ENCODE data around the gene OGFOD1. TPM values are rescaled to one million over a fixed set of nuclear protein-coding genes. Genes with fewer than 3 reads are reported as not detected.

OGFOD1 gene
- total RNA-seq, 1 experiment from 2014 or later, result 51.6 TPM

DNA sequence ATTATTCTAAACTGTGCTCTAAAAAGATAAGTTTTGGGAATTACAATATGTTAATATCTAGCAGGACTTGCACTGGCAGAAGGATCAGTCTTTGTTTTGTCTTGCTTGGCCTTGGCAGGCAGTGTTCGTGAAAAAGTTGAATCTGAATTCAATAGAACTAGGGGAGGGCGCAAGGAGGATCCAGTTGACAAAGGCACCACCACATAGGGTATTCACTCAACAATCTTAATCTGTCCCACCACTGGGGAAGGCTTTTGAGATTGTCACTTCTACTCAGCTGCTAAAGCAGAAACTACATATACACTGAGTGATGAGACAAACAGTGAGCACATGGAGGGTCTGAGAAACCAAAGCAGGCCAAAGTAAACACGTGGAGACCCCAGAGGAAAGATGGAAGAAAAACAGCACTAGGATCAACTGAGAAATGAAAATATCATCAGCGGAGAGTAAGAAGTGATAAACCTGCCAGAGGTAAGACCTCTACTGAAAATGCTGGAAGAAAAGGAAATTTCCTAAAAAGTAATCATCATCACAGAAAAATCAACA, 28.4 kb upstream of the OGFOD1 start:
- ATAC-seq, result no peak
- H3K4me3 ChIP-seq (replicated peaks in 1 of 2; ENCODE audit: low read depth in 1 of 2, low read length in 2 of 2), result no peak overlapping the region
- peaks cover 18 to 61% of the 10 kb centered on the region in 2 experiments for H3K4me1 ChIP-seq (ENCODE audit: control insufficient read depth in 1 of 2, insufficient read depth in 2 of 2, low read length in 2 of 2)
- RAD21 ChIA-PET (ENCODE audit: low non-redundant PET in 1 of 2, low total read pairs in 2 of 2, uncharacterized antibody in 2 of 2, unreplicated experiment in 2 of 2), result no interaction called here
- no peak for DNase-seq (ENCODE audit: low read depth, low spot score)
- H3K27me3 ChIP-seq (ENCODE audit: insufficient read depth, low read length), result no peaks in the 10 kb centered on the region
- H3K27ac ChIP-seq (ENCODE audit: low read depth, low read length), result no peak overlapping the region
- no peak overlapping the region for H3K9ac ChIP-seq (ENCODE audit: low read length)
- H3K79me2 ChIP-seq (ENCODE audit: insufficient read depth, low read length), result peaks cover 58% of the 10 kb centered on the region
- CTCF ChIA-PET, result no interaction called here
- H4K20me1 ChIP-seq (ENCODE audit: insufficient read depth), result no peaks in the 10 kb centered on the region; the same call in 1 of the 2 replicates
- H3K36me3 ChIP-seq (ENCODE audit: control insufficient read depth in 1 of 2, insufficient read depth in 2 of 2, low read length in 2 of 2), result no peaks in the 10 kb centered on the region
- POLR2A ChIA-PET, result no interaction called here
- BruUV-seq (replicated peaks), result no TSS peak
- H3K9me2 ChIP-seq (ENCODE audit: insufficient read depth), result no peaks in the 10 kb centered on the region
- no peak overlapping the region for H2AFZ ChIP-seq (ENCODE audit: low read depth, low read length, poor library complexity, severe bottlenecking)
- TF ChIP-seq ZNF274 (IDR thresholded peaks at IDR 0.05; ENCODE audit: low read depth, low read length) (no peak), YY1 (IDR thresholded peaks at IDR 0.05; ENCODE audit: extremely low read depth, insufficient replicate concordance, low read depth, low read length) (no peak), EGR1 (IDR thresholded peaks at IDR 0.05; ENCODE audit: low read depth) (no peak), SP1 (IDR thresholded peaks at IDR 0.05; ENCODE audit: low read depth) (no peak), JUND (IDR thresholded peaks at IDR 0.05) (no peak), CEBPB (IDR thresholded peaks at IDR 0.05; ENCODE audit: low read depth) (no peak), ZFX (IDR thresholded peaks at IDR 0.05) (no peak)
- TF ChIP-seq, protein P1, sequence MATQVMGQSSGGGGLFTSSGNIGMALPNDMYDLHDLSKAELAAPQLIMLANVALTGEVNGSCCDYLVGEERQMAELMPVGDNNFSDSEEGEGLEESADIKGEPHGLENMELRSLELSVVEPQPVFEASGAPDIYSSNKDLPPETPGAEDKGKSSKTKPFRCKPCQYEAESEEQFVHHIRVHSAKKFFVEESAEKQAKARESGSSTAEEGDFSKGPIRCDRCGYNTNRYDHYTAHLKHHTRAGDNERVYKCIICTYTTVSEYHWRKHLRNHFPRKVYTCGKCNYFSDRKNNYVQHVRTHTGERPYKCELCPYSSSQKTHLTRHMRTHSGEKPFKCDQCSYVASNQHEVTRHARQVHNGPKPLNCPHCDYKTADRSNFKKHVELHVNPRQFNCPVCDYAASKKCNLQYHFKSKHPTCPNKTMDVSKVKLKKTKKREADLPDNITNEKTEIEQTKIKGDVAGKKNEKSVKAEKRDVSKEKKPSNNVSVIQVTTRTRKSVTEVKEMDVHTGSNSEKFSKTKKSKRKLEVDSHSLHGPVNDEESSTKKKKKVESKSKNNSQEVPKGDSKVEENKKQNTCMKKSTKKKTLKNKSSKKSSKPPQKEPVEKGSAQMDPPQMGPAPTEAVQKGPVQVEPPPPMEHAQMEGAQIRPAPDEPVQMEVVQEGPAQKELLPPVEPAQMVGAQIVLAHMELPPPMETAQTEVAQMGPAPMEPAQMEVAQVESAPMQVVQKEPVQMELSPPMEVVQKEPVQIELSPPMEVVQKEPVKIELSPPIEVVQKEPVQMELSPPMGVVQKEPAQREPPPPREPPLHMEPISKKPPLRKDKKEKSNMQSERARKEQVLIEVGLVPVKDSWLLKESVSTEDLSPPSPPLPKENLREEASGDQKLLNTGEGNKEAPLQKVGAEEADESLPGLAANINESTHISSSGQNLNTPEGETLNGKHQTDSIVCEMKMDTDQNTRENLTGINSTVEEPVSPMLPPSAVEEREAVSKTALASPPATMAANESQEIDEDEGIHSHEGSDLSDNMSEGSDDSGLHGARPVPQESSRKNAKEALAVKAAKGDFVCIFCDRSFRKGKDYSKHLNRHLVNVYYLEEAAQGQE (IDR thresholded peaks at IDR 0.05; ENCODE audit: low read depth), result no peak
- TF ChIP-seq, protein P2, sequence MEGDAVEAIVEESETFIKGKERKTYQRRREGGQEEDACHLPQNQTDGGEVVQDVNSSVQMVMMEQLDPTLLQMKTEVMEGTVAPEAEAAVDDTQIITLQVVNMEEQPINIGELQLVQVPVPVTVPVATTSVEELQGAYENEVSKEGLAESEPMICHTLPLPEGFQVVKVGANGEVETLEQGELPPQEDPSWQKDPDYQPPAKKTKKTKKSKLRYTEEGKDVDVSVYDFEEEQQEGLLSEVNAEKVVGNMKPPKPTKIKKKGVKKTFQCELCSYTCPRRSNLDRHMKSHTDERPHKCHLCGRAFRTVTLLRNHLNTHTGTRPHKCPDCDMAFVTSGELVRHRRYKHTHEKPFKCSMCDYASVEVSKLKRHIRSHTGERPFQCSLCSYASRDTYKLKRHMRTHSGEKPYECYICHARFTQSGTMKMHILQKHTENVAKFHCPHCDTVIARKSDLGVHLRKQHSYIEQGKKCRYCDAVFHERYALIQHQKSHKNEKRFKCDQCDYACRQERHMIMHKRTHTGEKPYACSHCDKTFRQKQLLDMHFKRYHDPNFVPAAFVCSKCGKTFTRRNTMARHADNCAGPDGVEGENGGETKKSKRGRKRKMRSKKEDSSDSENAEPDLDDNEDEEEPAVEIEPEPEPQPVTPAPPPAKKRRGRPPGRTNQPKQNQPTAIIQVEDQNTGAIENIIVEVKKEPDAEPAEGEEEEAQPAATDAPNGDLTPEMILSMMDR (IDR thresholded peaks at IDR 0.05 in 2 of 3, conservative IDR thresholded peaks at IDR 0.05 in 1 of 3; ENCODE audit: borderline replicate concordance in 1 of 3, insufficient read depth in 1 of 3, low read depth in 2 of 3, low read length in 2 of 3), result no peak
- no peaks in the 10 kb centered on the region for H3K9me3 ChIP-seq (ENCODE audit: control insufficient read depth in 1 of 2, insufficient read depth in 1 of 2, low read depth in 1 of 2, low read length in 2 of 2)
- intact Hi-C loops (cut with micrococcal nuclease), result no loop called here
- 0 out of 2 replicates have a peak overlapping the region, but pooled peaks have one; percentile 2 for H3K4me2 ChIP-seq (ENCODE audit: low read length)

Measured in HCT116 (cell line).